Measurements from ENCODE around the gene ZNF385B.

The ZNF385B gene

GRCh38 chr2:179441551-179441950 is 419.9 kb downstream of the ZNF385B start:
- in situ Hi-C loops (cut with MboI; ENCODE audit: low pct_unique_long_range_greater_than_20kb, low sequenced_read_pairs, unreplicated experiment), result no loop called here
- no peak for TF ChIP-seq CTCF (IDR thresholded peaks at IDR 0.05; ENCODE audit: extremely low read depth, insufficient read depth, missing control alignments)
- no peak for DNase-seq (ENCODE audit: low spot score)

GRCh38 chr2:179440642-179441251 is 420.7 kb downstream of the ZNF385B start:
- in situ Hi-C loops (cut with MboI; ENCODE audit: low pct_unique_long_range_greater_than_20kb, low sequenced_read_pairs, unreplicated experiment), result no loop called here
- peak; percentile 39 for DNase-seq (ENCODE audit: low spot score)
- peak; percentile 59 for TF ChIP-seq CTCF (IDR thresholded peaks at IDR 0.05; ENCODE audit: extremely low read depth, insufficient read depth, missing control alignments)

GRCh38 chr2:179438654-179439053 is 422.8 kb downstream of the ZNF385B start:
- no peak for DNase-seq (ENCODE audit: low spot score)
- in situ Hi-C loops (cut with MboI; ENCODE audit: low pct_unique_long_range_greater_than_20kb, low sequenced_read_pairs, unreplicated experiment), result no loop called here
- TF ChIP-seq CTCF (IDR thresholded peaks at IDR 0.05; ENCODE audit: extremely low read depth, insufficient read depth, missing control alignments), result no peak

- in situ Hi-C loops (cut with MboI; ENCODE audit: low pct_unique_long_range_greater_than_20kb, low sequenced_read_pairs, unreplicated experiment), result no loop called here
- DNase-seq (ENCODE audit: low spot score), result no peak
- no peak for TF ChIP-seq CTCF (IDR thresholded peaks at IDR 0.05; ENCODE audit: extremely low read depth, insufficient read depth, missing control alignments)
Observed at GRCh38 chr2:179437430-179437829, 424.0 kb downstream of the ZNF385B start.

GRCh38 chr2:179435566-179435965 is 425.8 kb downstream of the ZNF385B start:
- DNase-seq (ENCODE audit: low spot score), result no peak
- in situ Hi-C loops (cut with MboI; ENCODE audit: low pct_unique_long_range_greater_than_20kb, low sequenced_read_pairs, unreplicated experiment), result no loop called here
- TF ChIP-seq CTCF (IDR thresholded peaks at IDR 0.05; ENCODE audit: extremely low read depth, insufficient read depth, missing control alignments), result no peak

- in situ Hi-C loops (cut with MboI; ENCODE audit: low pct_unique_long_range_greater_than_20kb, low sequenced_read_pairs, unreplicated experiment), result no loop called here
- TF ChIP-seq CTCF (IDR thresholded peaks at IDR 0.05; ENCODE audit: extremely low read depth, insufficient read depth, missing control alignments), result no peak
- no peak for DNase-seq (ENCODE audit: low spot score)
Observed at GRCh38 chr2:179435000-179435399, 426.4 kb downstream of the ZNF385B start.
